LNCAP (cell line): Measurements from ENCODE around the gene ALG10B.

ENCODE experiments used
- CTCF ChIP-seq: fragments of 450-650 bp; IDR thresholded peaks from 2 replicates; pipeline ENCODE4 v1.5.1; 2017; ENCODE audit warnings: mild to moderate bottlenecking

ALG10B gene

GRCh38 chr12:38324912-38325311 lies 8.3 kb downstream of the ALG10B start:
- TF ChIP-seq CTCF, result no peak

GRCh38 chr12:38327356-38327755 lies 10.8 kb downstream of the ALG10B start:
- no peak for TF ChIP-seq CTCF

DNA sequence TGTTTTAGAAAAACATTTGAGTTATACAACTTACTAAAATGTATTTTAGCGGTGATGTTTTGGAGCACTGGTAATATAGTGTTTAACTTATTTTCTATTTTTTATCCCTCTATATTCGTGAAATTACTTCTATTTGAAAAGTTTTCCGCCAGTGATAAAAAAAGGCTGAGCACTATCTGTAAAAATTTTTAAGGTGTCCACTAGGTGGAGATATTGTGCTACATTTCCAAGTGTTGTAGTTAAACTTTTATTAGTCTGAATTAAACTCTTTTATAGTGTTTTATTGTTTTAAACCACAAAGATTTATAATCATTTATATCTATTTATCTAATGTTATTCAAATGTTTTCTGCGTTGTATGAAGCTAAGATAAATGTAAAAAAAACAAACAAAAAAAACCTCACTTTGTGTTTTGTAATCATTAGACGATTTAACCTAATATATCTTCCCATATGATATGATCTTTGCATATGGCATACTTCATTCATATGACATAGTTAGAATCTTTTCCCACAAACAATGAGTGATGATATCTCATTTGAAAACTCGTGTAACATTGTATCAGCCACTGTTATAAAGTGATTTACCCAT lies 11.8 kb downstream of the ALG10B start:
- TF ChIP-seq CTCF, result peak; percentile 56

DNA sequence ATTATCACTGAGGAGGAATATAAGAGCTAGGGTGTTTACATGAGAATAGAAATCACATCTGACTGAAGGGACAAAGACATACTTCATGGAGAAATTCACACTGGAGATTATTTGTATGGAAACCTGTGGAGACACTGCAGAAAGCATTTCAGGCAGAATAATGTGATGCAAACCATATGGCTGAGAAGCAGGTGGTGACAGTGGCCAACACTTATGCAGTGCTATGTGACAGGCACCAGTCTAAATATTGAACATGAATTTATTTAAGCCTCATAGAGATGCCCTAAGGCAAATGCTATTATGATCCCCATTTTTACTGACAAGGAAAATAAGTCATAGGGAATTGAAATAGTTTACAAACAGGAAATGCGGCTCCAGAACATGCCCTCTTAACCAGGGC lies 16.2 kb downstream of the ALG10B start:
- TF ChIP-seq CTCF, result no peak

GRCh38 chr12:38342444-38342843 lies 25.9 kb downstream of the ALG10B start:
- TF ChIP-seq CTCF, result no peak

DNA sequence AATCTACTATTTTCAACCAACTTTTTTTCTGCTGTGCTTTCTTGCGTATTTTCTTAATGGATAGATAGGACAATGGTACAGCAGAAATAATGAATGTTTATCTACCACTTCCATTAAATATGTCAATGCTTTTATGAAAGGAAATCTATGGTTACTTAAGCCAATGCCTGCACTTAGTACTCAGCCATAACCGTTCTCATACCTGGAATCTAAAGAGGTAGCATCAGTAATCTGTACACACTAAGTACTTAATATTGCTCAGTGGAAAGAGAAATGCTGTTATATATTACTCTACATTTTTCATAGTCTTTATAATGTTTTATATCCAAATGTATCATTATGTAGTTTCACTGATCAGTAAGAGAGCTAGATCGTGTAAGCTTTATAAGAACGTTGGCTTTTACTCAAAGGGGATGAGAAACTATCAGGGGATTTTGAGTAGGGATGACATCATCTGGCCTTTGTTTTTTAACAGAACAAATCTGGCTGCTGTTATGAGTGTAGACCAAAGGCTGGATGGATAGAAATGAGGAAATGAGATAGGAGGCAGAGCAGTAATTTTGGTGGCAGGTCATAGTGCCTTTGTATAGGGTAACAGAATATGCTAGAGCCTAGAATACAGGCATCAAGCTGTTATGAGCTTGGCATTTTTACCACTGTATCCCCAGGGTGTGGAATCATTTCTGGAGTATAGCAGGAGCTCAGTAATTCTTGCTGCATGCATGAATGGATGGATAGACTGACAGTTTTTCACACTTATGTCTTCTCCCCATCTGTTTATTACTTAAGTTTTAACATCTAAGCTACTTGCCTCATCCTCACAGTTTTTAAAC lies 34.0 kb downstream of the ALG10B start:
- no peak for TF ChIP-seq CTCF

DNA sequence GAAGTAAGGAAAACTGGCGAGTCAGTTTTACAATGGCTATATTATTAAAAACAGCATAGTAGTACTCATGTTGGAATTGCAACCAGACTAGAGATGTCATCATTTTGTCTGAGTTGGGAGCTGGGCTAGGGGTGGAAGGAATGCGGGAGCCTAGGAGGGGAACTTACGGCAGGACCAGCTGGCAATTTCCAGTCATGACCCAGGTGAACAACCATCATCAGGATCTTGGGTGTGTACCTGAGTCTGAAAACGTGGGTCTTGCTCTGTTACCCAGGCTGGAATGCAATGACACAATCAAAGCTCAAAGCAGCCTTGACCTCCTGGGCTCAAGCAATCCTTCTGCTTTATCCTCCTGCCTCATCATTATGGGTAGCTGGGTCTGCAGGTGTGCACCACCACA lies 50.9 kb downstream of the ALG10B start:
- no peak for TF ChIP-seq CTCF
